ENCODE data around the gene SLC19A2. TPM values are rescaled to one million over a fixed set of nuclear protein-coding genes. Genes with fewer than 3 reads are reported as not detected.

SLC19A2 gene
- total and polyA plus RNA-seq, 2 of the 13 experiments (the other 11 are each of a cell fraction or from before 2014, with no cell fraction given), result 30.4 to 56.0 TPM

DNA sequence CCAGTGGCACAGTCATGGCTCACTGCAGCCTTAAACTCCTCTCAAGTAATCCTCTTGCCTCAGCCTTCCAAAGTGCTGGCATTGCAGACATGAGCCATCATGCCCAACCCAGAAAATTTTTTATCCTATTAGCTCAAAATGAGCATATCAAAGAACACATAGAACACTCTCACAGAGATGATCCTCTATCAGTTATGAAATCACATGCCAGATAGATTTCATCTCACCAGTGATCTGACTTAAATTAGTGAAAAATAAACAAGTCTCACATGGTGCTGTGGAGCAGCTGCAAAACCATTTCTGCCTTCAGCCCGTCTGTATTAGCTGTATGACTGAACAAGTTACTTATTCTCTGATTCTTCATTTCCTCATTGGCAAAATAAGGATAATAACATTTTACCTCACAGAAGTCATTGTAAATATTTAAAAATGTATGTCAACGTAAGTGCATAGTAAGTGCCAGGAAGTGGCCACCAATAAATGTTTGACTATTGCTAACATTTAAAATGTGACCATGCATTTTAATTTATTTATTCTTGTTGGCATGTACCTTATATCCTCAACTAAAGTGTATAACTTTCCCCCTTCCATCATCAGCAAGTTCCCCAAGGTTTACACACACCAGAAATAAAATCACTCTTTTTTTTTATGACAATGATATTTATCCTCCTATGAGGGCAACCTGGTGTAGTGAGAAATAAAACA is 29.0 kb upstream of the SLC19A2 start:
- no peak for DNase-seq (ENCODE audit: low spot score)
- H3K36me3 ChIP-seq (replicated peaks in 1 of 2; ENCODE audit: control insufficient read depth in 1 of 2, insufficient read depth in 2 of 2, low read length in 2 of 2), result peaks cover 20 to 59% of the 10 kb centered on the region in 2 experiments

More for the DNA sequence above, 29.0 kb upstream of the SLC19A2 start:
- intact Hi-C loops (cut with micrococcal nuclease; ENCODE audit: unreplicated experiment) (no loop called here), in situ Hi-C loops (cut with HindIII; ENCODE audit: extremely low pct_ligation_motif_present, low pct_unique_long_range_greater_than_20kb) (no loop called here)
- H3K9me3 ChIP-seq (ENCODE audit: low read length), result no peaks in the 10 kb centered on the region
- no peaks in the 10 kb centered on the region for H4K20me1 ChIP-seq (ENCODE audit: insufficient read depth, low read length)
- TF ChIP-seq BRD4 (CRISPR knock-in tag; IDR thresholded peaks at IDR 0.05) (no peak), HOXA3 (CRISPR knock-in tag; IDR thresholded peaks at IDR 0.05) (no peak), THAP9 (CRISPR knock-in tag; IDR thresholded peaks at IDR 0.05; ENCODE audit: borderline replicate concordance) (no peak), SALL2 (CRISPR knock-in tag; IDR thresholded peaks at IDR 0.05) (no peak), CEBPB (IDR thresholded peaks at IDR 0.05; ENCODE audit: borderline replicate concordance, low read depth, low read length) (no peak), HIVEP1 (CRISPR knock-in tag; IDR thresholded peaks at IDR 0.05) (no peak), ZNF138 (CRISPR knock-in tag; IDR thresholded peaks at IDR 0.05; ENCODE audit: low read depth) (no peak), ZNF839 (CRISPR knock-in tag; IDR thresholded peaks at IDR 0.05; ENCODE audit: borderline replicate concordance) (no peak), ZNF781 (CRISPR knock-in tag; IDR thresholded peaks at IDR 0.05; ENCODE audit: borderline replicate concordance, not compliant biosample characterization) (no peak), HNRNPK (IDR thresholded peaks at IDR 0.05; ENCODE audit: low read depth, low read length, poor library complexity, severe bottlenecking) (no peak), ZFP1 (CRISPR knock-in tag; IDR thresholded peaks at IDR 0.05) (no peak), TOPORS (CRISPR knock-in tag; IDR thresholded peaks at IDR 0.05) (no peak), HDAC1 (CRISPR knock-in tag; IDR thresholded peaks at IDR 0.05) (no peak), SNAPC2 (CRISPR knock-in tag; IDR thresholded peaks at IDR 0.05) (no peak)
- no peak overlapping the region for H3K27ac ChIP-seq (ENCODE audit: extremely low read length, insufficient read depth, low read length)
- whole genome bisulfite sequencing (ENCODE audit: low lambda C conversion rate), result 95% methylated on average over 2 of the region's 2 CpGs
- H2AFZ ChIP-seq (ENCODE audit: low read length), result no peak overlapping the region
- FAIRE-seq (no peak), ATAC-seq (no peak)
- H3K27me3 ChIP-seq (ENCODE audit: control insufficient read depth in 1 of 2, insufficient read depth in 2 of 2, low read length in 2 of 2), result no peaks in the 10 kb centered on the region
- BruUV-seq (replicated peaks), result no TSS peak
- CTCF ChIA-PET (ENCODE audit: low intra/inter-chr PET ratio, low total read pairs), result no interaction called here
- no peak overlapping the region for H3K4me3 ChIP-seq (replicated peaks in 1 of 3; ENCODE audit: insufficient read depth in 1 of 3, low read depth in 2 of 3, low read length in 3 of 3)
- peaks cover 15% of the 10 kb centered on the region for H3K4me1 ChIP-seq (ENCODE audit: insufficient read depth, low read length)
- no peak overlapping the region for H3K4me2 ChIP-seq (ENCODE audit: low read depth, low read length)
- no peak overlapping the region for H3K9ac ChIP-seq (ENCODE audit: insufficient read depth, low read depth, low read length)
- no peaks in the 10 kb centered on the region for H3K79me2 ChIP-seq (ENCODE audit: insufficient read depth, low read length)
- POLR2A ChIA-PET, result no interaction called here

Measured in HepG2 (cell line).